ENCODE measurements around the gene ZNF473.
"Not testable (repeated sequence)": the region's sequence is repeated elsewhere in the genome, so short reads cannot be mapped to it uniquely, and the experiment has no call there.

ZNF473 gene

DNA sequence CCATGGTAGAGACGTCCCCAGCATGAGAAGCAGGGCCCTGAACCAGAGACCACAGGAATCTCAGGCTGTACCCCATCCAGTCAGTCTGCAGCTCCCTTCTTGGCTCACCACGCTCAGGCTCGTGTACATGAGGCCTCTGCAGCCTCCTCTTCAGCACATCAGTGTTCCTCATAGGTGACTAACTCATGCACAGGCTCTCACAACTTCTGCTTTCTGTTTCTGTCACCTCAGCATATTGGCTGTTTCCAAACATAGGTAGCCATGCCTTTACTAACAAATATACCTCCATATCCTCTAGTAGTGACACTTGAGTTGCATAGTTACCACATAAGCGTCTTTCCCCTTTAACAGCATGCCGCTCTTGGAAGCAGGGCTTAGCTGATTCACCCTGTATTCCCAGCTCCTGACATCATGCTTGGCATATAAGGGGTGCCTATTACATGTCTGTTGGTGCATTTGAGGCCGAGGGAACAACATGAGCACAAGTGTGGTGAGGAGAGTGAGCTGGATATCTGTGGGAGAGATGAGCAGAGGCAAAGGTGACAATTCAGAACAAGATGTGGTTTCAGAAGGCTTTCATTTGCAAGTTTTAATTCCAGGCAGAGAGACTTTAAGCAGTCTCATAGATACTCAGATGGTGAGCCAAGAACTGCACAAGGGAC is 16.7 kb downstream of the ZNF473 start:
- ChIA-PET POLR2A (no interaction called here), CTCF (no interaction called here)
- TF ChIP-seq, protein P1, sequence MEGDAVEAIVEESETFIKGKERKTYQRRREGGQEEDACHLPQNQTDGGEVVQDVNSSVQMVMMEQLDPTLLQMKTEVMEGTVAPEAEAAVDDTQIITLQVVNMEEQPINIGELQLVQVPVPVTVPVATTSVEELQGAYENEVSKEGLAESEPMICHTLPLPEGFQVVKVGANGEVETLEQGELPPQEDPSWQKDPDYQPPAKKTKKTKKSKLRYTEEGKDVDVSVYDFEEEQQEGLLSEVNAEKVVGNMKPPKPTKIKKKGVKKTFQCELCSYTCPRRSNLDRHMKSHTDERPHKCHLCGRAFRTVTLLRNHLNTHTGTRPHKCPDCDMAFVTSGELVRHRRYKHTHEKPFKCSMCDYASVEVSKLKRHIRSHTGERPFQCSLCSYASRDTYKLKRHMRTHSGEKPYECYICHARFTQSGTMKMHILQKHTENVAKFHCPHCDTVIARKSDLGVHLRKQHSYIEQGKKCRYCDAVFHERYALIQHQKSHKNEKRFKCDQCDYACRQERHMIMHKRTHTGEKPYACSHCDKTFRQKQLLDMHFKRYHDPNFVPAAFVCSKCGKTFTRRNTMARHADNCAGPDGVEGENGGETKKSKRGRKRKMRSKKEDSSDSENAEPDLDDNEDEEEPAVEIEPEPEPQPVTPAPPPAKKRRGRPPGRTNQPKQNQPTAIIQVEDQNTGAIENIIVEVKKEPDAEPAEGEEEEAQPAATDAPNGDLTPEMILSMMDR (IDR thresholded peaks at IDR 0.05; ENCODE audit: control extremely low read depth, extremely low read depth, low read depth, missing control alignments): no peak
- no peak for DNase-seq (ENCODE audit: extremely low spot score)

DNA sequence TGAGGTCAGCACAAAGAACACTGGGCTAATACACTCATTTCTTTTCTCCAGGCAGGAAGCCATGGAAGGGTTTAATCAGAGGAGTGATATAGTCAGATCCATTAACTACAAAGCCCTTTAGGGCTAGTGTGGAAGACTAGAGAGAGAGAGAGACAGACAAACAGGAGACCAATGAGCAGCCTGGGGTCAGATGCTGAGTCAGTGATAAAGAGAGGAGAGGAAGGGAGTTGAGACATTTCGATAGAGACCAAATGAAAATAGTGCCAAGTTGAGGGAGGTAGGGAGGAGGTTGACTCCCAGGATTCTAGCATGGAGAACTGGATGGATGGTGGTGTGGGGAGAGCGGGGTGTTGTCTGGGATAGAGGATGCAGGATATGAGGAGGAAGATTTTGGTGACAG is 18.2 kb downstream of the ZNF473 start:
- CTCF ChIA-PET: no interaction called here
- POLR2A ChIA-PET: no interaction called here
- TF ChIP-seq, protein P1 (IDR thresholded peaks at IDR 0.05; ENCODE audit: control extremely low read depth, extremely low read depth, low read depth, missing control alignments): no peak
- DNase-seq (ENCODE audit: extremely low spot score): no peak

DNA sequence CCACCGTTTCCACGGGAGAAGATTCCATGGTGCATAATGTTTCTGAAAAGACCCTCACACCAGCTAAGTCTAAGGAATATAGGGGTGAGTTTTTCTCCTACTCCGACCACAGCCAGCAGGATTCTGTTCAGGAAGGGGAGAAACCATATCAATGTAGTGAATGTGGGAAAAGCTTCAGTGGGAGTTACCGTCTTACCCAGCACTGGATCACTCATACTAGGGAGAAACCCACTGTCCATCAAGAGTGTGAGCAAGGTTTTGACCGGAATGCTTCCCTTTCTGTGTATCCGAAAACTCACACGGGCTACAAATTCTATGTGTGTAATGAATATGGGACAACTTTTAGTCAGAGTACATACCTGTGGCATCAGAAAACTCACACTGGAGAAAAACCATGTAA is 19.1 kb downstream of the ZNF473 start:
- TF ChIP-seq, protein P1 (IDR thresholded peaks at IDR 0.05; ENCODE audit: control extremely low read depth, extremely low read depth, low read depth, missing control alignments): no peak
- no peak for DNase-seq (ENCODE audit: extremely low spot score)
- ChIA-PET POLR2A (no interaction called here), CTCF (no interaction called here)

DNA sequence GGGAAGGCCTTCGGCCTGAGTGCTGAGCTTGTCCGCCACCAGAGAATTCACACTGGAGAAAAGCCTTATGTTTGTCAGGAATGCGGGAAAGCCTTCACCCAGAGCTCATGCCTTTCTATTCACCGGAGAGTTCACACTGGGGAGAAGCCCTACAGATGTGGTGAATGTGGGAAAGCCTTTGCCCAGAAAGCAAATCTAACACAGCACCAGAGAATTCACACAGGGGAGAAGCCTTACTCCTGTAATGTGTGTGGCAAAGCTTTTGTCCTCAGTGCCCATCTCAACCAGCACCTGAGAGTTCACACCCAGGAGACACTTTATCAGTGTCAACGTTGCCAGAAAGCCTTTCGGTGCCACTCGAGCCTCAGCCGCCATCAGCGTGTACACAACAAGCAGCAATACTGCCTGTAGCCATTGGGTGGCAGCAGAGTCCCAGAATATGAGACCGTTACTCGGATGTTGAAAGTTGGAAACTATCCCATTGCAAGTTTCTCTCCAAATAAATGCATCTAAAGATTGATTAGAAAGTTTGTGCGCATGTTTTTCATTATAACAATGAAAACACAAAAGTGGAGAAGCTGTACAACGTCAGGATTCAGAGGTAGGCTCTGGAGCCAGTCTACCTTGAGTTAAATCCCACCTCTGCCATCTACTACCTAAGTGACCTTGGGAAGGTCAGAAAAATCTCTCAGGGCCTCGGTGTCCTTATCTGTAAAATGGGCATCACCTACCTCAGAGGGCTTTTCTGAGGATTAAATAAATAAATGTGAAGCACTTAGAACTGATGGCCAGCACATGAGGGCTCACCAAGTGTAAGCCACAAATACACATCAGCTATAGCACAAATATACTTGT is 21.1 kb downstream of the ZNF473 start:
- ChIA-PET POLR2A (no interaction called here), CTCF (interaction anchor here (0.7 to 1.5 kb wide), 7 partner anchors 10 to 61 kb away, joined by 3 to 5 read pairs (median 3); partner anchors contain the start of gene VRK3)
- DNase-seq (ENCODE audit: extremely low spot score): no peak
- TF ChIP-seq, protein P1 (IDR thresholded peaks at IDR 0.05; ENCODE audit: control extremely low read depth, extremely low read depth, low read depth, missing control alignments): peak; percentile 32

DNA sequence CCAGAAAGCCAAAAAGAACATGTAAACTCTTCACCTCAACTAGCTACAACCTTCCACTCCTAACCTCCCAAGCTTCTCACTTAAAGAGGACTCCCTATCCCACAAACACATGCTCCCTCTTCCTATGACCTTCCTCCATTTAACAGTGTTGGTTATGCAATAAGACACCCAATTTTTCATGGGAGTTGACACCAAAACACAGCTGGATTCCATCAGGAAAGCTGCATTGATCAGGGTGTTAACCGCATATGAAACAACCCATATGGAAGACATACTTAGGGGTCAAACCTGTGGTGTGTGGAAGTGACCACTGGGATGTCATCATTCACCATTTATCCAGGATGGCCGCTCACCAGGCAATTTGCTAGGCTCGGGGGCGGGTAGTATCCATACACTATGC is 21.9 kb downstream of the ZNF473 start:
- DNase-seq (ENCODE audit: extremely low spot score): no peak
- TF ChIP-seq, protein P1 (IDR thresholded peaks at IDR 0.05; ENCODE audit: control extremely low read depth, extremely low read depth, low read depth, missing control alignments): no peak
- ChIA-PET POLR2A (no interaction called here), CTCF (interaction anchor here (0.7 to 1.5 kb wide), 6 partner anchors 10 to 62 kb away, joined by 3 to 5 read pairs (median 3); partner anchors contain the start of gene VRK3)

DNA sequence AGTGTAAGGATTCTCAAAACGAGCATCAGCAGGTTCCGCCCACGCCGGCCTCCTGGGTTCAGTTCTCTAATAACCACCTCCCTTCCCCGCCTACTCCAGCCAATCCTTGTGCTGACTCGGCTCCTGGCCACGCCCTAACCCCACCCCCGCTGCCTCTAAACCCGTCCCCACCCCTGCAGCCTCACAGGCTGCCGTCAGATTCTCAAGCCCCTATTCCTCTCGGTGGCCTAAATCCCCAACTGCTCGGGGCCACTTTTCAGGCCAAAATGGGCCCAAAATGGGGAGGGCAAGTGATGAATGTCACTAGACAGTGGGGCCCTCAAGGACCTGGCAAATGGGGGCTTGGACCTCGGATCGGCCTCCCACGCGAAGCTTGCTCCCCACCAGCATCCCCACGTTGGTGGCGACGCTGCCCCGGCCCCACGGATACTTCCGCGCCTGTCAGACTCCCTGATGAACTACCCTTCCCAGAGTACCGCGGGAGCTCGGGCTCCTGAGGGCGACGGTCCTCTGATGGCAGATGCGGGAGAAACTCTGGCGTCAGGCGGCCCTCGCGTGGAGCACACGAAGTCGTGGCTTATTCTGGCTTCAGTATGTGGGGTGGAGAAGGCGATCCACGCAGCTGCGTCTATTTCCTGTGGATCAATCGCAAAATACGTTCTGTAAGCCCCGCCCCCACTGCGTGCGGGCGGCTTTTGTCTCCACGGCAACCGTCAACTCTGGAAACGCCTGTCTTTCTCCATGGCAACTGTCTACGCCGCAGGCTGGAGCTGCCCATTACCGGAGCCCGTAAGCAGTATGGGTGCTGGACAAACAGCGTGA is 24.8 kb downstream of the ZNF473 start:
- DNase-seq (ENCODE audit: extremely low spot score): peak; percentile 84
- ChIA-PET POLR2A (no interaction called here), CTCF (interaction anchor here (1.6 kb wide), 1 partner anchor 9 kb away, joined by 5 read pairs; no protein-coding TSS in a partner anchor)
- TF ChIP-seq, protein P1 (IDR thresholded peaks at IDR 0.05; ENCODE audit: control extremely low read depth, extremely low read depth, low read depth, missing control alignments): no peak

DNA sequence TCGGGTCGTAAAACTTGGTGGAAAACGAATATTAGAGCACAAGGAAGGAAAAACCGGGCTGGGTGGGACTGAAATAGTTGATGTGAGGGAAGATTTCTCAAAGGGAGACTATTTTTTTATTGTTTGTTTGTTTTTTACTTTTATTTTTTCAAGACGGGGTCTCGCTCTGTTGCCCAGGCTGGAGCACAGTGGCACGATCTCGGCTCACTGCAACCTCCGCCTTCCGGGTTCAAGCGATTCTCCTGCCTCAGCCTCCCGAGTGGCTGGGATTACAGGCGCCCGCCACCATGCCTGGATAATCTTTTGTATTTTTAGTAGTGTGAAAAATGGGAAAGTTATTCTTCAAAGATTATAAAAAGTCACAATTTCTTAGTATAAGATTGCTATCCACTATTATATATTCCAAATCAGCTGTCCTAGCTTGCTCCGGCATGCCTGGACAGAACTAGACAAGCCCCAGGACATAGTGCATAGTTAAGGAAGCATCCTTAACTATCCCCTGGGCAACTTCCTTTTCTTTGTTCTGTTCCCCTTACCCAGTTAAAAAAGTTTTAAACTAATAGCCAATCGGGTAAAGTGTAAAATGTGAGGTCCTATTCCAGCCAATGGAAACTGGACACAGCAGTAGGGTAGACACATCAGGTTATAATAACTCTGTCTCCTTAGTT is 25.6 kb downstream of the ZNF473 start:
- POLR2A ChIA-PET; DNase-seq (ENCODE audit: extremely low spot score); CTCF ChIA-PET: not testable (repeated sequence)

Data from GM10248 (cell line).